Stimulated activated CD4-positive, alpha-beta T cell treated with anti-CD3 and anti-CD28 coated beads, Interleukin-1b, Interleukin-23, amount 100 ng/mL, for 4 hours (primary cell): ENCODE measurements around the gene SEMA5A.

Experiments
- DNase-seq, 2 donors: peaks; one replicate each; pipeline ENCODE4 v3.0.0-alpha.2; 2020; ENCODE audit warnings: low read depth in 2 of 2

Gene SEMA5A

DNA sequence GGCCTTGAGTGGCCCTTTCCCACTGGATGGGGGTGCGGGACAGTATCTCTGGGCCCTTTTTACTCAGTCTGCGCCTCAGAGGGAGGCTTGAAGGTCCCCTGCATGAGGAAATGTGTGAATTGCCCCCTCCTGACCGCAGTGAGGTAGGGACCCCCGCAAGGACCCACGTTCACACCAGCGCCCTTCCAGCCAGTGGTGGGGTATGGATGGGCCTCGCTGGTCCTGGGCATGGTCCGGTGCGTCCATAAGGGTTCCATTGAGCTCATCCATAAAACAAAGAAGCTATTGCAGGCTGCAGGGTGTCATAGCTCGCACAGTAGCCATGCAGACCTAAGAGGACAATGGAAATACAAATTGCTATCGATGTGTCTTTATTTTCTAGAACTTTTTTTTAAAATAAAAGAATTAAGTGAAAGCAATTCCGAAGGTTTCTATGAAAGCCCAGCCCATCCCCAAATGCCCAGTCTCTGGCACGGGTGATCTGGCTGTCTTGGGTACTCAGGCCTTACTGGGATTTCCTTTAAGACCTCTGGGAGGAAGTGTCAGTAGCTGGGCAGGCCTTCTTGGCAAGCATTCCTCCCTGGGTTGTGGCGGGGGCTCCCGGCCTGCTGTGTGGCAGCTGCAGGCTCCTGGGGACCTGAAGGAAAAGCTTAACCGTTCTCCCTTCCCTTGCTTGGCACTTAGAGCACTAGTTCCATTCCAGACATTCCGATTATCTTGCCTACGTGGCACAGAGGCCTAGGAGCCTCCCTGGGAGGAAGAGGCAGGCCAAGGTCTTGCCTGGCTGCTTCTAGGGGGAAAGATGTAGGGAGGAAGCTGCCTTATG, 1.5 kb upstream of the SEMA5A start:
- no peak for DNase-seq

DNA sequence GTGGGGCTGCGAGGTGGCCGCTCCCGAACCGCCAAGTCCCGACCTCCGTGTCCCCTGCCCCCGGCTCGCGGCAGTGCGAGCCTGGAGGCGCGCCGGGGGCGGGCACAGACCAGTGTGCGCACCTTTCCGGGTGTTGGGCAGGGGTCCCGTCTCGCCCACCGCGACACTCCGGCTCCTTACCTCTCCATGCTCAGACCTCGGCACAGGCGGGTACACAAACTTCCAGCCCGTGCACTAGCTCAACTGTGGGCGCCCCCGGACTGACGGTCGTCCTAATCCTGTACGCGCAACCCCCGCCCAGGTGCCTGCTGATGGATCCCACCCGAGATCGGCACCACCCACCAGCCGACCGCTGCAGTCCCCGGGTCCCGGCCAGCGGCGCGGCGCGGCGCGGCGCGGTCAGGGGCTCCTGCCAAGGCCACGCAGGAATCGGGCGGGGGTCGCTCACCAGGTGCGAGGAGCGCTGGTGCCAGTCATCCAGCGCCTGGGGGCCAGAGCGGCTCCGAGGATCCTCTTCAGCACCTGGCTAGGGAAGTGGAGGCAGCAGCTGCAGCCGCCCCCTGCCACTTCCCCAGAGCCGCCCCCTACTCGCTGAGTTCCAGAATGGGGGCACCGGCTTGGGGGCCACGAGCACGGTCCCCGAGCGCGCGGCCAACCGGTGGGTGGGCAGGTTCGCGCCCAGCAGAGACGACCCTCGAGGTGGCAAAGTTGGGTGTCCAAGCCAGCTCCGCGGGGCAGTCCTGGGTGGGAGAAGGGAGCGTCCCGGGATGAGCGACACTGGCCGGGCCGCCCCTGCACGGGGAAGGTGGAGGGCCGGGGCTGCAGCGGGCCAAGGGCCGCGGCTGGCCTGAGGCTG, 511 bp downstream of the SEMA5A start:
- no peak for DNase-seq

DNA sequence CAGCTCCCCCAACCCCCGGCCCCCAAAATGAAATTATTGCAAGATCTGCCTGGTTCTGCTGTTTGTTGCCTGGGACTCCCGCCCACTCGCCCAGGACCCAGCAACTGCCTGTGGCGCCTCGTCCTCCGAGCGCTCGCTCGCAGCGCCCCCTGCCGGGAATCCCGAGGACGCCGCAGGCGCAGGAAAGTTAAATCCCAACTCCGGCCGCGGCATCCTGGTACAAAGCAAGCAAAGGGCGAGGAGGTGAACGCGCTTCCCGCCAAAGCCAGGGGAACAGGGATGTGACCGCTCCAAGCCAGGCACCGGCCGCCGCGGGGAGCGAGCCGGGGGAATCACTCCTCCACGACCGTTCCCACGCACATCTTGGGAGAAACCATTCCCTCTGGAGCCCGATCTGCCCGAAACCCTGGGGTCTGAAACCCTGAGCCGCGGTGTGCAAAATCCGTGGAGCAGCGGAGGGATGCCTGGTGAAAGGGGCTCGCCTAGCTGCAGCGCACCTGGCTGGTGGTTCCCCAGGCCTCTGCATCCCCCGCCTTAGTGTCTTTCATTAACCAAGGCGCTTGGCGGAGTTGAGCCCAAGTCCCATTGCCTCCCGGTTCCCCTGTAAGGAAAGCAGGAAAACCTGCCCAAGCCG, 1.3 kb downstream of the SEMA5A start:
- peak; percentile 18 to 34 for DNase-seq

DNA sequence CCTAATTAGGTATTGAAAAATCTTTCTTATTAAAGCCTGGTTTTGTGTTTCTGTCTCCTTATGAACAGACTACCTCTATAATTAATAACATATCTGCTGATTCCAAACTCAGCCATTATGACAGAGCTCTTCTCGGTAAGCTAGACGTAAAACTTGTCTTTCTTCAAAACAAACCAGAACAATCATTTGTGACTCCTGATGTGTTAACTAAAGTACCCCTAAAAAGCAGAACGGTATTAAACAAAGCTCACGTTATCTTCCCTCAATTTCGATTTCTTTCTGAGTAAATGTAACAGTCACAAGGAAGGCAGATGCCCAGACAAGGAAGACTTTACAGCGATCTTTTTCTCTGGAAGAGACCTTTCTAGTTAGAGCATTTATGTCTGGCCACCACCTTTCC, 1.8 kb downstream of the SEMA5A start:
- DNase-seq, result no peak

DNA sequence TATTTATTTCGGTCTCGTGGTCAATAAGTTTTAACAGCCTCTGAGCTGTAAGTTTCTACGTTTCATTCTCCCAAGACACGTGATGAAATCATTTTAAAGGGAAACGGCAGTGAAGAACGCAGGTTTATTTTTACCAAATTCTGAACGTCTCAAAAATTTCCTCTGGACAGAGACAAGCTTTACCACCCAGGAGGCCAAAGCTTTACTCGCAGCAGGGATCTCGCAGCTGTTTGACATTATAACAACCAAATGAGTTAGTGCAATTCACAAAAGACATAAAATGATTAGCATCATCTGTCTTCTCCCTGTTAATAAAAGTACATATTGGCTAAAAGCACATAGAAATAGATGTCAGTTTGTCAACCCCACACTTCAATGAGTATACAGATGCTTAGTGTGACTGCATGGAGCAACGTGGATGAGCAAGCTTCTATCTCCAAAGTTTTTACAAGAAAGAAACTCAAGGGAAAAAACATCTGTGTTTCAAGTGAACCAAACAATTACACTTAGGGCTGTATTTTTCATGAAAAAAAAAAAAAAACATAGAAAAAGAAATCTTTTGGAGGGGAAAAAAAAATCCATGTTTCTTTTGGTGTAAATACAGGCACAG, 2.5 kb downstream of the SEMA5A start:
- DNase-seq, result no peak

DNA sequence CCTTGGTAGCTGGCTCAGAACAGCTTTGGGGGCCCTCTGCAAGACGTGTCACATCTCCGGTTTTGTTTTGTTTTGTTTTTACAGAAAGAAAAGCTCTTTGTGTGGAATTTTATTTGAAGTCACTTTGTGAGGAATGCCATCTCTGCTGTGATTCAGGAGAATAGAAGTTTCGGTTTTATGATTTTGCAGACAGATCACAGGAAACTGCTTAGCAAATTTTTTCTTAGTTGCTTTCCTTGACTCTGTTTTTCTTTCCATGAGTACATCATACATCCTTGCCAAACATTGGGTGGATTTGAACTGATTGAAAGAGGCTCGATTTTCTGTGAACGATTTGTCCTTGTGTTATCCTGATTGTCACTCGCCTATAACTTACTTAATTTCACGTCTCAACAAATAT, 5.1 kb downstream of the SEMA5A start:
- no peak for DNase-seq

DNA sequence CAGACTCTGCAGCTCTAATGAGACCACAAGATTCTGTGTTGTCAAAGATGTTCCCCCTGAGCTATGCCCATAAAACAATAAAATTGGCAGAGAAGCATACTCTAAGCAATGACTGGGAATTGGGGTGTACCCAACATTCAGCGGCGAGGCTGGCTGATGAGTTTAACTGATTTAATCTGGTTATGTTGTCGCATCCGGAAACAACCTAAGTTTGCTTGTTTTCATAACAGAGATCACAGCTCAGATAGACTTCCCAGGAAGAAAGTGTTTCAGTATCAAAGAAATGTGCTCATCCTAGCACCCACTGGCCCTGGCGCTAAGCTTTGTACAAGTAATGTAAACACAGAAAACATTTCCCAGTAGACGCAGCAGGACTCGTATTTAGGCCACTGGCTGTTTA, 7.4 kb downstream of the SEMA5A start:
- no peak for DNase-seq

DNA sequence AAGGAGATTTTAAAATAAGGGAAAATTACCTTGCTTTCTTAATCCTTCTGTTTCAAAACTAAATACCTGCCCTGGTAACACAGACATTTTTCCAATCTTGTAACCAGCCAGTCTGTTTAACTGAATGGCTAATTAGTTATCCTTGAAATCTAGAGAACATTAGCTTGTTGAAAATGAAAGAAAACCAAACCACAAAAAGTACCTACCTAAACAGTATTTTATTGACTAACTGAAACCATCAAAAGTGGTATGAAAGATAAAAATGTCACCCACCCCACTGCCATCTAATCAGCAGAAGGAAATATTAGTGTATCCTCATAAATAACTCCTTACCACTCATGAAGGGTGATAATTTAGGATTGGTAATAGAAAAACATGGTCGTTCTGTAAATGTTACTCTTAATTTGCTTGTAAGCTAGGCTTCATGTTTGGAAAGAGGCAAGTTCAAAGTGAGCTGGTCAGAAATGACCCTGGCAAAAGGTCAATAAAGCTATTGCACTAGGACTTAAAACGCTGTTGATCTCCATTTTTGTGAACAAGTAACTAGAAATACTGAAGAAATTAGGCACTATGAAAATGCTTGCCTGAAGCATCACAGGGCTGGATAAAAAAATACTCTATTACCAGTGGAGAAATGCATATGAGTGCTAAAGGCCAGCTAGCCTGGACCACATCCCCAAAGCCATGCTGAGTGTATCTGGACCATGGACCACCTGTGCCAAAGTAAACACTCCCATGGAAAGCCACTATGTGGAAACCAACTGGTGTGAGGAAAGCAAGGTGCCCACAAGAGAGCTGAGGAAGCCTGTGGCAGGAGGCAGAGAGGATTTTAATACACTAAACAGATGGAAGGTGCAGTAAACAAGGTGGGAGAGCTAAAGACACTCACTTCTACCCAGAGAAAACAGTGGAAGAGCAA, 8.4 kb downstream of the SEMA5A start:
- no peak for DNase-seq

DNA sequence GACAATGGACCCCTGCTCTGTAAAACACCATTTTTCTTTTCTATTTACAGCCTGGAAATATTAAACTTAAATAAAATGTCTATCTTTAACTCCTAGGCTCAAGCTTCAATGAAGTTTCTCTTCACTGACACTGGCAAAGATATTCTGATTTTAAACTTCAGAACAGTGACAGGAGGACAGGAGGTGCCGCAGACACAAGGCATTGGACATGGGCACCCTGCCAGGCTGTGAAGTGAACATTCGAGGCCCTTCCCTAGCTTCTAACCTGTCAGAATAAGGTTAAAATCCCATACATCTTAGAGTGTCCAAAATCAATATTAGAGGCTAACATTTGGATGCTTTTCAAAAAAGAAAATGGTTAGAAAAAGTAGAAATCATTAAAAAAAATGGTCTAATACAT, 9.2 kb downstream of the SEMA5A start:
- no peak for DNase-seq

DNA sequence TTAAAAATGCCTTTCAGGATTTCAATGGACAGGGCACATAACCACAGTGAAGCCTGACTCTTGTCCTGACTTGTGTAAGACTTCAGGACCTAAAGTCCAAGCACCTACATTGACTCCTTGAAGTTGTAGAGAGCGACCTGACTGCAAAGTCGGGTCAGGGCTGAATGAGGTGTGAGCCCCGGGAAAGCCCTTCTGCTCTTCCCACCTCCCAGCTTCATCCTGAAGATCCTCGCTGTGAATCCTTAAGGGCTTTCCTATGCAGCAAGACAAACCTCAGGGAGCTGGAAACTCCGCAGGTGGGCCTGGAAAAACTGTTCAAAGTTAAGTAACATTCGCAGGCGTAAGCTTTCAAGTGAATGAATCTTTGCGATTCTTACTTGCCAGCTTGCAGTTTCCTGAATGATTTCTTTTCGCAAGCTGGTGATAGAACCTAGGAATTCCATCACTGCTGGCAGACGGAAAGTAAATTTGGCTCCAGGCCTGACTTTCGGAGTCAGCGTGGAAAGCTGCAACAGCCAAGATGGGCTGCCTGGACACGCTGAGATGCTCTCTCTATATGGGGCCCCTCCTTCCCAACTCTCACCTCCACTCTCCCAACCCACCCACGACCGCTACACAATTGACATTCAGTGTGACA, 10.9 kb downstream of the SEMA5A start:
- no peak for DNase-seq

DNA sequence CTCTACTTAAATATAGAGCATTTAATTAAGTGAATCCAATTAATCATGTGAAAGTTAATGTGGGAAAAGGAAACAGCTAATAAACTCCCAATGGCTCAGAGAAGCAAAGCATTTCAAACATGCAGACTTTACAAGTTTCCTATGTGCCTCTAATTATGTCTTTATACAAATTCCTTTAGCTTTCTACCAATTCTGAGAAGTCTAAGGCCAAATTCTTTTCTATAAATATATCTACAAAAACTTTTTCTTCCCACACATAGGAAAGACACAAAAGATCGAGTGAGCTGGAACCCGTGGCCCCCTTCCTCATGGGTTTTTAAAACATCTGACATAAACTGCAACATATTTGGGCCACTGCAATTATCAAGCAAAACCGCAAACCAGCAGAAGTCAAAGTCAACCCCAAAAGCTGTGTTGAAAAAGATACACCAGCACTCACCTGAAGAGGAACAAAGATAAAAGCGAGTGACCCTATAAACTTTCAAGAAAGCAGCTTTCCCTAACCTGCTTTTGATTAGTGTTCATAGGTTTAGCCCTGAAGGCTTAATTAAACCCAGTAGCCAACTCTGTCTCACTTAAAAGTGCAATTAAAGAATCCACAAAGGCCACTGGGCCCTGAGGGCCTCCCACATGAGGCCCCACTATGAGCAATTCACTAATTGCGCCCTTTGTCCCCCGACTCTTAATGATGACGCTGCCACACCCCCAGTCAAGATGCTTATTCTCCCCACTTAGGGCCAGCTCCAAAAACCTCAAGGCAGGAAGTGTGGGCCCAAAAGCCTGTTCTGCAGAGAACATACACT, 12.1 kb downstream of the SEMA5A start:
- DNase-seq, result no peak

DNA sequence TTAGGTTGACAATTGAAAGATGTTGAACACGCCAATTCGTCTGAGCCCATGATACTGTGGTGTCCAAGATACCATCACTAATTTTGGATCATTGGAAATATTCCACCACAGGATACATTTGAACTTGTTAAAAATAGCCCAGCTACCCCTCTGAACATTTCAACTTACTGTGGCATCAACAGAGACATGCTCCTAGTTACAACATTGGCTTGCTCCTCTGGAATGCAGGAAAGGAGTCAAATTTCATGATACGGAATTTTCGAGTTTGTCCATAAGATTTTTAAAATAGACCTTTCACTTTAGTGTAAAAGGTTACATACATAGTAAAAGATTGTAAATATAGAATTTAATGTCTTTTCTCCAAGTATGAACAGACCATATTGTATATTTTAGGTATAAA, 12.8 kb downstream of the SEMA5A start:
- DNase-seq, result no peak

DNA sequence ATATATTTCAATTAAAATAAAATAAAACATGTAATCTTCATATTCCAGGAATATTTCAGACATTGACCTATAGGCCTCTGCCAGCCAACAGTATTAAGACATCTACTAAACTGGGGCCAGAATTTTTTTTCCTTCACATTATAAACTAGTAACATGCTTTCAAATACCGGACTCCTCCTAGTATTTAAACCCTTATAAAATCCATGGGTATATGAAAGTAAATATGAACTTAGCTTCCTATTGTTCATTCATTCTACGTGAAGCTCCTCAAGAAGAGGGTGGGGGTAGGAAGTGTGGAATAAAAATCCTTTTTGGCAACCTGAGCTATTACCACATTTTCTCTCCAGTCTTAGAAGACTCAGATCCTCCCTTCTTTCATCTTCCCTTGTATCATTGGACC, 16.4 kb downstream of the SEMA5A start:
- no peak for DNase-seq

DNA sequence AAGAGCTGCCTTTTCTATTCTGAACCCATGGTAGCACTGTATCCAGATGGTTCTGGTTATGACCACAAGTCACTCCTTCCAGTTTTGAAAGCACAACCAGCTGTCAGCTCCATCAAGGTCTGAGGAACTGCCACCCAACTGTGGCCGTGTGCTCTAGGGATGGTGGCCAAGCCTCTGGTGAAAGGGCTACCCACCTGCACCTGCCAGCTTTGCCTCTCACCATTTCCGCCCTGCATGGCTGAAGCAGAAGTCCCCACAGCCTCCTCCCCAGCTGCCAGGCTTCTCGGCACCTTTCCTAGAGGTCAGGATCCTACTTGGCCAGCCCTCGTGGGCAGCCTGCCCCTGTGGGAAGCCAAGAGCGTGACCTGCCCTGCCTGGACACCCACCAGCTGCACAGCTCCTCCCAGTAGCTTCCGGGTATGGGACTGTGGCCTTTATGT, 16.8 kb downstream of the SEMA5A start:
- no peak for DNase-seq

DNA sequence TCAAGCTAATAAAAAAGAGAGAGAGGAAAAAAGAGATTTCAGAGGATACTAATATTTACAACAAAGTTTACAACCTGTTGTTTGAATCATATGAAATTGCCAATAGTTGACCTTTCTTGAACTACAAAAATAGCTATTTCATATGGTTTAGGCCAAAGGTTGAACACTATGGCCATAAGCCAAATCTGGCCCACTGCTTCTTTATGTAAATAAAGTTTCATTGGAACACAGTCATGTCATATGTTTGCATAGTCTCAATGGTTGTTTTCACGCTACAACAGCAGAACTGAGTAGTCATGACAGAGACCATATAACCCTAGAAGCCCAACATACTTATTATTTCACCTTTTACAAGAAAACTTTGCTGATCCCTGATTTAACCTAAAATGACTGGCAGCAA, 20.9 kb downstream of the SEMA5A start:
- DNase-seq, result no peak

DNA sequence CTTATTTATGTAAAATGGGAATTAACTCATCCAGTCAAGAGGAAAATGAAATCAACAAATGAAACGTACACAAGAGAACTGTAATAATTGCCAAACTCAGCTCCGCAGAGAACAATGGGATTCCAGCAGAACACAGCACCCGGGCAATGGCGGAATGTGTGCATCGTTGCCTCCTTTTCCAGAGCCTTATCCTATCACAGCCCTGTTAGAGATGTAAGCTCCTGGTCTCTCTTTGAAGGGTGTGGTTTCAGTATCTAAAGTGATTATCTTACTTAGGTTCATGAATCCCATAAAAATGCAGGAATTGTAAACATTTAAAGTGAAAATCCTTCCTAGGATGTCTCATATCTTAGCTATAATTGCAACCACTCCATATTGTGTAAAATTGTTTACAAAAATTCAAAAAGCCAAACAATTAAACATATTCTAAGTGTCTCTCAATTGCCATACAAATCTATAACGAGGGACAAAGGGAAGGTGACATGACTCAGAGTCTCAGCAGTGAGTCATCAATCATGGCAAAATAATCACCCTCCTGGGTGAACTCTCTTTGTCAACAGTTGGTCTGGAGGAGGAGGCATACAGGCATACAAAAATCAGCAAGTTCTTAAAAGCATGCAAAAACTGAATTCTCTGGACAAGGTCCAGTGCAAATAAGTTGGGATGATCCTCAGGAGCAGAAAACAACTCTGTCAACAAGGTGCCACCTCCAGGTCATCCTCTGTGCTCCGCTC, 22.6 kb downstream of the SEMA5A start:
- no peak for DNase-seq

DNA sequence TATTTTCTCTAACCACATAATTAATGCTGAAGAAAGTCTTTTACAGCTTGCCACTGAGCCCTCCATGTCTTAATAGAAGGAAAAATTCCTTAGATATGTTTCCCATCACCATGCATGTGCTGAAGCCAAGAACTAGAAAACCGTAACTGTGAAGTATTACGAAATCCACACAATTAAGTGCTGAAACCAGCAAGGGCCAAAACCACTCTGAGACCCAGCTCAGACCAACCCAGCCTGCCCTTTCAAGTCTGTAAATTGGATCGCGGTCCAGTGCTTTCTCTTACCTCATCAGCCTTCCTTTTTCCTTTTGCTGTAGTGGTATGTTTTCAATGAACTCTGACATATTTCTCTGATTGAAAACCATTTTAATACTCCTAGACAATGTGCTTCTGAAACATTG, 26.3 kb downstream of the SEMA5A start:
- DNase-seq, result no peak

DNA sequence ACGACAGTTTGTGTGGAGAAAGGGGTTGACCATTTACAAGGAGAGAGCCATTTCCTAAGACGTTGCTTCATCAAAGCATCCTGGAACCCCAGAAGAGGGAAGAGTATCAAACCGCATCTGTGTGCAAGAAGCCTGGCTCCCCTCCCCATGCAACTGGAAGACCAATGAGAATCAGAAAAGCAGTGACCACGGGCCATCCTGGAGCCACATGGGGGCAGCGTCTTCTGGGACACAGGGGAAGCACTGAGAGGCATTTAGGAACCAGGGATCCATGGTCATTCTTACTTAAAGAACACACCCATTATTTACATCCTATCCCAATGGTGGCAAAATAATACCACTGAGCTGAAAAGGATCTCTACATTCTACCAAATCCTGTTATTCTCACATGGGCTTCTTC, 29.3 kb downstream of the SEMA5A start:
- no peak for DNase-seq

DNA sequence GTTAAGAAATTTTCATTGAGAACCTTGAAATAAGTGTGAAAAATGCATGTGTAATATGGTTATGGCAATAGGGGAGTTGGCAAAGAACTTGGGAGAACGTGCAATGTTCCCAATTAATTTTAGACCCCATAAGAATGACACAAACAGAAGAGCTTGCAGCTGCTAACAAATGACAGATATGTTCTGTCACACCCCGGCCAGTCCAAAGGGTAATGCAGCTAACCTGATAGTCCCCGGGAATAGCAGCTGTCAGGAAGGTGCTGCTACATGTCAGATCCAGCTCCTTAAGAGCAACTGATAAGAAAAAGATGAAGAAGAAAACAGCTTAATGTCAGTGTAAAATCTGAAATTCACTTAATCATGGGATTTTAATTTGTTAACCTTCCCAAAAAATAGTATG, 30.4 kb downstream of the SEMA5A start:
- DNase-seq, result no peak
